Motor neuron (in vitro differentiated cells): ENCODE results near the gene RIPPLY3. TPM values are rescaled to one million over a fixed set of nuclear protein-coding genes. Genes with fewer than 3 reads are reported as not detected.

ENCODE experiments used
- ATAC-seq, 8 experiments: fragments of 200-7000 bp; cut with Tn5 transposase; replicated peaks in 6 of 8; 2 replicates each; pipeline ENCODE4 v1.8.0; 2021; ENCODE audit warnings: mild to moderate bottlenecking in 8 of 8, moderate library complexity in 8 of 8
- H3K27ac ChIP-seq, 2 donors: fragments of 250-450 bp; sonication (Bioruptor Pico); 2 replicates each; pipeline ENCODE4 v1.9.0; 2021; ENCODE audit warnings: antibody characterized with exemption in 2 of 2, mild to moderate bottlenecking in 2 of 2, moderate library complexity in 1 of 2
- H3K4me1 ChIP-seq, 2 donors: fragments of 250-450 bp; sonication (Bioruptor Pico); replicated peaks in 1 of 2; 2 replicates each; pipeline ENCODE4 v1.6.1; 2021; ENCODE audit warnings: antibody characterized with exemption in 2 of 2, mild to moderate bottlenecking in 2 of 2, moderate library complexity in 1 of 2
- H3K4me3 ChIP-seq, 5 donors: fragments of 250-450 bp; sonication (Bioruptor Pico); 2 replicates each; pipeline ENCODE4 v1.9.0; 2021; ENCODE audit warnings: antibody characterized with exemption in 5 of 5, mild to moderate bottlenecking in 5 of 5, moderate library complexity in 4 of 5
- whole genome bisulfite sequencing, 10 experiments: fragments of 450-650 bp; shearing (Covaris generic); methylation state at CpG; one replicate each; pipeline ENCODE4 v1.0.0; 2022; 5-methylcytosine and 5-hydroxymethylcytosine counted together
- in situ Hi-C, 9 experiments: fragments of 400-800 bp; cut with MboI; loops; one replicate each; pipeline ENCODE4 v1.15.0; 2021; ENCODE audit warnings: low sequenced_read_pairs in 9 of 9, low pct_unique_long_range_greater_than_20kb in 2 of 9; ENCODE audit not compliant: unreplicated experiment in 9 of 9
- total RNA-seq, 8 experiments: library from RNA; unstranded; fragments of 300-600 nt; gene quantifications; 2 replicates each; pipeline versions ENCODE4 v1.2.3 to v1.2.4, GENCODE V29; 2022

The RIPPLY3 gene
- total RNA-seq, 8 experiments from 2014 or later: 0.14 to 0.43 (median 0.16) TPM; not detected in 2

DNA sequence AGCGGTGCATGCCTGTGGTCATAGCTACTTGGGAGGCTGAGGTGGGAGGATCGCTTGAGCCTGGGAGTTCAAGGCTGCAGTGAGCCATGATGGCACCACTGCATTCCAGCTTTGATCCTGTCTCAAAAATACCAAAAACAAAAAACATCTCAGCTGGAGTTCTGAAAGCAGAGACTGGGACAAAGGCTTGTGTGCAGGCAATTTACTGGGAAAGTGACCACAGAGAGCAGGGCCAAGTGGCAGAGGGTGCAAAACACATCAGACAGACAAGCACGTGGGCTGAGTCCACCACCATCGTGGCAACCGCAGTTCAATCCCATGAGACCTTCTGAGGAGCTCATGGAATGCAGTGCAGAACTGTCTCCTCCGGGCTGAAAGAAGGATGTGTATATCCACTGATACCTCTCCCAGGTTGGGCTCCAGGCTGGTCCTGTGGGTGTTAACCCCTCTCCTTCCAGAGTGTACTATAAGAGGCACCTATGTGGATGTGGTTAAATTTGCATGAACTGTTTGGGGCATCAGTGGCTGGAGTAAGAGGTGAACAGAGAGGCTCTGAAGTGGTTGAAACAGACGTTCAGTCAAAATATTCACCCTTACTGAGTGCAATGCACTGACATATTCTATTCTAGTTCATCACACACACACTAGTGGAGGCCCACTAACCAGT is 55.6 kb downstream of the RIPPLY3 start:
- ATAC-seq: no peak
- H3K4me3 ChIP-seq: no peak overlapping the region
- H3K4me1 ChIP-seq: peaks cover 40 to 55% of the 10 kb centered on the region in 2 donors
- no peak overlapping the region for H3K27ac ChIP-seq
- WGBS, 10 experiments: 63 to 100% (median 88%) methylated on average over 1 to 6 of the region's 7 CpGs; no CpG with 5 or more reads in 2 of the 10 experiments
- in situ Hi-C loops: no loop called here

DNA sequence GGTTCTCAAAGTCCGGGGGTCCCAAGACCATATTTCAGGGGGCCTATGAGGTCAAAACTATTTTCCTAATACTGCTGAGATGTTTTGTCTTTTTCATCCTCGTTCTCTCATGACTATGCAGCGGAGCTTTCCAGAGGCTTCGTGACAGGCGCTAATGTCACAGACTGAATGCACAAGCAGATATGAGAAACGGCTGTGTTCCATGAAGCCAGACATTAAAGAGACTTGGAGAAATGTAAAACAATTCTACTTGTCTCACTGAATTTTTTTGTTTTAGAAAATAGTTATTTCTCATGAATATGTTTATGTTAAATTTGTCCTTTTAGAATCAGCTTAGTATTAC is 56.1 kb downstream of the RIPPLY3 start:
- Histone ChIP-seq H3K4me3 (no peak overlapping the region), H3K4me1 (peaks cover 40 to 55% of the 10 kb centered on the region in 2 donors), H3K27ac (no peak overlapping the region)
- in situ Hi-C loops: no loop called here
- 54 to 100% (median 79%) methylated on average over 1 to 6 of the region's 6 CpGs; no CpG with 5 or more reads in 1 of the 10 experiments for WGBS, 10 experiments
- ATAC-seq: no peak

DNA sequence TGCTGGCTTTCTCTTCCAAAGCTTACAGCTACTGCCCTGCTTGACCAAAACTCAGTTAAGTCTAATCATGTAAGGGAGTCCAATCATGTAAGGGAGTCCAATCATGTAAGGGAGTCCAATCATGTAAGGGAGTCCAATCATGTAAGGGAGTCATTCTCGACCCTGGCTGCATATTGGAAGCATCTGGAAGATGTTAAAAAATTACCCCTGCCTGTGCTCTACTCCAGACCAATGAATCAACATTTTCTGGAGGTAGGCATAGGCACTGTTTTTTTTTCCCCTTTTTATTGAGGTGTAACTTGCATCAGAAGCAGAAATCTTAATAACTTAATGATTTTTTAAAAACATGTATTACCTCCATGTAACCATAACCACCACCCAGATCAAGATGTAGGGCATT is 56.9 kb downstream of the RIPPLY3 start:
- ATAC-seq: no peak
- Histone ChIP-seq H3K4me3 (no peak overlapping the region), H3K27ac (no peak overlapping the region), H3K4me1 (peaks cover 40 to 55% of the 10 kb centered on the region in 2 donors)
- in situ Hi-C loops: no loop called here
- 0 to 100% (median 56%) methylated on average over 1 of the region's 1 CpG; no CpG with 5 or more reads in 6 of the 10 experiments for WGBS, 10 experiments

DNA sequence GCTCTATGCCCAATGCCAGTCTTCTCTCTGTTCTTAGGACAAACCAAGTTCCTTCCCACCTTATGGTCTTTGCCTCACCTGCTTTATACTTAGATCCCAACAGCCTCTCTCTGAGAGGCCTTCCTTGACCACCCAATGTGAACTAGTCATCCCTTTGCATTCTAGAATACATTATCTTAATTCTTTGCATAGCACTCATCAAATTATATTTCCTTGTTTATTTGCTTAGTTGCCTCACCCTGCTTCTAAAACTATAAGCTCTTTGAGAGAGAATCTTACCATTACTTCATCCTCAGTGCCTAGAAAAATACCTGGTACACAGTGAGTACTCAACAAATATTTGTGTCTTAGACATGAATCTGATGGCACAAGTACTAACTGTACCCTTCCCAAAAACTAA is 58.3 kb downstream of the RIPPLY3 start:
- peaks cover 37 to 46% of the 10 kb centered on the region in 2 donors for H3K4me1 ChIP-seq
- in situ Hi-C loops: no loop called here
- H3K27ac ChIP-seq: peak overlapping the region in 1 of 2 donors; percentile 57
- no peak for ATAC-seq
- H3K4me3 ChIP-seq: no peak overlapping the region

DNA sequence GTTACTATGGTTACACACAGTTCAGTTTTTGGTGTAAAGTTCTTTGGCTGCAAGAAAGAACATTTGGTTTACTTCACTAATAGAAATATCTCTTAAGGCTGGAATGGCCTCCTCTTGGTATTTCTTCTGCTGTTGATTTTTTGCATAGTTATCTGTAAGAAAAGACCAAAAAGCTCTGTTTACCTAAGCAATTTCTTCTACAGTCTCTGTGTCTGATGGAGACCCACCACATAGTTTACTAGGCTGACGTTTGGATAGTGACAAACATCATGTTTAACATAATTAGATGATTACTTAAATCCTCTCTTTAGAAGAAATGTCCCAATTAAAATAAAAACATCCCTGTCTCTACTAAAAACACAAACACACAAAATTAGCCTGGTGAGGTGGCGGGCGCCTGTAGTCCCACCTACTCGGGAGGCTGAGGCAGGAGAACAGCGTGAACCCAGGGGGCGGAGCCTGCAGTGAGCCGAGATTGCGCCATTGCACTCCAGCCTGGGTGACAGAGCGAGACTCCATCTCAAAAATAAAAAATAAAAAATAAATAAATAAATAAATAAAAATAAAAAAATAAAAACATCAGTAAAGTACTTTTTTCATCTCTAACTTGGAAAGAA is 59.2 kb downstream of the RIPPLY3 start:
- Histone ChIP-seq H3K27ac (no peak overlapping the region), H3K4me3 (no peak overlapping the region), H3K4me1 (peaks cover 30 to 38% of the 10 kb centered on the region in 2 donors)
- no peak for ATAC-seq
- in situ Hi-C loops: no loop called here
- 88 to 100% (median 98%) methylated on average over 1 to 9 of the region's 9 CpGs for WGBS, 10 experiments

Other genes starting within 250 kb of the RIPPLY3 start
- 10 to 100 TPM in 7 of 8 experiments, 1 to 10 TPM in 1; 8.7 to 19.0 (median 18.1) TPM for gene HLCS, start 40.0 kb upstream of the RIPPLY3 start, total RNA-seq
- gene PIGP, start 66.4 kb downstream of the RIPPLY3 start, total RNA-seq: 10 to 100 TPM; 14.3 to 51.6 (median 22.1) TPM
- gene TTC3, start 66.6 kb downstream of the RIPPLY3 start, total RNA-seq: 100 to 1,000 TPM; 118 to 422 (median 314) TPM